Neural progenitor cell (in vitro differentiated cells): Measurements from ENCODE around the gene NR3C2. TPM values are rescaled to one million over a fixed set of nuclear protein-coding genes. Genes with fewer than 3 reads are reported as not detected.

ENCODE experiments used
- DNase-seq: peaks from one replicate; pipeline ENCODE4 v3.0.0-alpha.2; 2016; ENCODE audit warnings: low spot score
- H2AFZ ChIP-seq: fragments of 200-600 bp; sonication (generic); replicated peaks from 2 replicates; pipeline ENCODE4 v1.6.1; 2016; ENCODE audit warnings: antibody characterized with exemption
- H3F3A ChIP-seq: fragments of 200-600 bp; sonication (generic); 2 replicates; pipeline ENCODE4 v1.6.1; 2016; ENCODE audit warnings: antibody characterized with exemption, low read depth
- H3K27ac ChIP-seq: fragments of 200-600 bp; sonication (generic); 2 replicates; pipeline ENCODE4 v1.5.1; 2016; ENCODE audit warnings: mild to moderate bottlenecking
- H3K27me3 ChIP-seq: fragments of 200-600 bp; sonication (generic); 2 replicates; pipeline ENCODE4 v1.6.1; 2016; ENCODE audit warnings: mild to moderate bottlenecking, moderate library complexity
- H3K36me3 ChIP-seq: fragments of 200-600 bp; sonication (generic); 2 replicates; pipeline ENCODE4 v1.5.1; 2016
- H3K4me1 ChIP-seq: fragments of 200-600 bp; sonication (generic); 2 replicates; pipeline ENCODE4 v1.6.1; 2016; ENCODE audit warnings: mixed run types
- H3K4me2 ChIP-seq: fragments of 200-600 bp; sonication (generic); 2 replicates; pipeline ENCODE4 v1.6.1; 2016
- H3K4me3 ChIP-seq: fragments of 200-600 bp; sonication (generic); 2 replicates; pipeline ENCODE4 v1.5.1; 2016
- H3K79me2 ChIP-seq: fragments of 200-600 bp; sonication (generic); 2 replicates; pipeline ENCODE4 v1.6.1; 2016; ENCODE audit warnings: low read depth
- H3K9ac ChIP-seq: fragments of 200-600 bp; sonication (generic); 2 replicates; pipeline ENCODE4 v1.6.1; 2016
- H3K9me3 ChIP-seq: fragments of 200-600 bp; sonication (generic); 2 replicates; pipeline ENCODE4 v1.5.1; 2016; ENCODE audit warnings: low read depth
- H4K20me1 ChIP-seq: fragments of 200-600 bp; sonication (generic); 2 replicates; pipeline ENCODE4 v1.6.1; 2016; ENCODE audit warnings: low read depth
- H3K27ac Mint-ChIP-seq: 3 replicates; pipeline ENCODE4 v1.8.0; 2021; ENCODE audit warnings: mixed read lengths
- H3K27me3 Mint-ChIP-seq: 2 replicates; pipeline ENCODE4 v1.8.0; 2022; ENCODE audit warnings: low read depth, mild to moderate bottlenecking, inconsistent platforms, moderate library complexity, mixed read lengths; ENCODE audit not compliant: insufficient read depth
- H3K36me3 Mint-ChIP-seq: 3 replicates; pipeline ENCODE4 v1.8.0; 2021; ENCODE audit warnings: mixed read lengths
- H3K4me1 Mint-ChIP-seq: 3 replicates; pipeline ENCODE4 v1.8.0; 2021; ENCODE audit warnings: mixed read lengths
- H3K4me3 Mint-ChIP-seq: 3 replicates; pipeline ENCODE4 v1.8.0; 2021; ENCODE audit warnings: mild to moderate bottlenecking, moderate library complexity, mixed read lengths
- H3K9me3 Mint-ChIP-seq: 3 replicates; pipeline ENCODE4 v1.8.0; 2020; ENCODE audit warnings: mixed read lengths
- EZH2 ChIP-seq: fragments of 200-600 bp; sonication (generic); IDR thresholded peaks from 2 replicates; pipeline ENCODE4 v1.6.1; 2017; ENCODE audit warnings: antibody characterized with exemption, mild to moderate bottlenecking, moderate library complexity
- EZH2phosphoT487 ChIP-seq: fragments of 200-600 bp; sonication (generic); IDR thresholded peaks from 2 replicates; pipeline ENCODE4 v1.6.1; 2017; ENCODE audit warnings: antibody characterized with exemption
- total RNA-seq: library from RNA; depleted of rRNA; stranded (reverse); fragments of >200 nt; gene quantifications from 2 replicates; pipeline ENCODE4 v1.2.3, GENCODE V29; 2015; ENCODE audit warnings: low replicate concordance
- TF ChIP-seq, protein P1 (sequence below): fragments of 200-600 bp; sonication (generic); IDR thresholded peaks from 2 replicates; pipeline ENCODE4 v1.5.1; 2017; ENCODE audit warnings: antibody characterized with exemption, mild to moderate bottlenecking

NR3C2 gene
- total RNA-seq, 1 donor from 2014 or later, result 0.73 TPM

DNA sequence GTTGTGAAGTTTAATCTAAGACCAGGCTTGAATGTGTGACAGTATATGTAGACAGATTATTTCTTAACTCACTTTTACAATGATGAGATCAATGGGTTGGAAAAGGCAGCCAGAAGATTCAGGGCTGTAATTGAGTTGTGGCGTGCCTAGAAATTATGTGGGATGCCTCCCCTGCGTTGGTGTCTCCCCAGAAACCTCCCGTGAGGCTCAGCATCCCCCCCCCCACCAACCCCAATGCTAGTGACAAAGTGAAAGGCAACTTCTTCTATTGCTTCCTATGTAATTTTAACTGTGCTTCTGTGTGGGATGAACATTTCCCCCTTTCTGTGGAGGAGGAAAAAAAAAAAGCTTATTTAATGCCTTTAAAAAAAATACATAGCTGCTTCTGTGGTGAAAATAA lies 412.4 kb downstream of the NR3C2 start:
- H3K36me3 ChIP-seq, result peaks cover 4% of the 10 kb centered on the region
- TF ChIP-seq EZH2phosphoT487 (no peak), EZH2 (no peak)
- TF ChIP-seq, protein P1, sequence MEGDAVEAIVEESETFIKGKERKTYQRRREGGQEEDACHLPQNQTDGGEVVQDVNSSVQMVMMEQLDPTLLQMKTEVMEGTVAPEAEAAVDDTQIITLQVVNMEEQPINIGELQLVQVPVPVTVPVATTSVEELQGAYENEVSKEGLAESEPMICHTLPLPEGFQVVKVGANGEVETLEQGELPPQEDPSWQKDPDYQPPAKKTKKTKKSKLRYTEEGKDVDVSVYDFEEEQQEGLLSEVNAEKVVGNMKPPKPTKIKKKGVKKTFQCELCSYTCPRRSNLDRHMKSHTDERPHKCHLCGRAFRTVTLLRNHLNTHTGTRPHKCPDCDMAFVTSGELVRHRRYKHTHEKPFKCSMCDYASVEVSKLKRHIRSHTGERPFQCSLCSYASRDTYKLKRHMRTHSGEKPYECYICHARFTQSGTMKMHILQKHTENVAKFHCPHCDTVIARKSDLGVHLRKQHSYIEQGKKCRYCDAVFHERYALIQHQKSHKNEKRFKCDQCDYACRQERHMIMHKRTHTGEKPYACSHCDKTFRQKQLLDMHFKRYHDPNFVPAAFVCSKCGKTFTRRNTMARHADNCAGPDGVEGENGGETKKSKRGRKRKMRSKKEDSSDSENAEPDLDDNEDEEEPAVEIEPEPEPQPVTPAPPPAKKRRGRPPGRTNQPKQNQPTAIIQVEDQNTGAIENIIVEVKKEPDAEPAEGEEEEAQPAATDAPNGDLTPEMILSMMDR, result no peak
- H3K27ac ChIP-seq, result no peak overlapping the region
- H3K4me1 ChIP-seq, result no peaks in the 10 kb centered on the region
- H4K20me1 ChIP-seq, result no peaks in the 10 kb centered on the region
- H3K9me3 ChIP-seq, result no peaks in the 10 kb centered on the region
- H3K4me2 ChIP-seq, result no peak overlapping the region
- Mint-ChIP-seq H3K27ac (no peak overlapping the region), H3K27me3 (no peaks in the 10 kb centered on the region), H3K9me3 (peaks cover 5% of the 10 kb centered on the region), H3K4me3 (no peak overlapping the region), H3K36me3 (peaks cover 3% of the 10 kb centered on the region), H3K4me1 (peaks cover 25% of the 10 kb centered on the region)
- no peak for DNase-seq
- H3K27me3 ChIP-seq, result no peaks in the 10 kb centered on the region
- no peaks in the 10 kb centered on the region for H3F3A ChIP-seq
- H3K4me3 ChIP-seq, result no peak overlapping the region
- no peaks in the 10 kb centered on the region for H3K79me2 ChIP-seq
- no peak overlapping the region for H2AFZ ChIP-seq
- H3K9ac ChIP-seq, result no peak overlapping the region
